ENCODE data around the gene TNRC6C. TPM values are rescaled to one million over a fixed set of nuclear protein-coding genes. Genes with fewer than 3 reads are reported as not detected.

TNRC6C gene
- total RNA-seq, 3 donors from 2014 or later (not counting 1 experiment from before 2014, with no cell fraction given), result 74.3 to 100 (median 76.3) TPM

DNA sequence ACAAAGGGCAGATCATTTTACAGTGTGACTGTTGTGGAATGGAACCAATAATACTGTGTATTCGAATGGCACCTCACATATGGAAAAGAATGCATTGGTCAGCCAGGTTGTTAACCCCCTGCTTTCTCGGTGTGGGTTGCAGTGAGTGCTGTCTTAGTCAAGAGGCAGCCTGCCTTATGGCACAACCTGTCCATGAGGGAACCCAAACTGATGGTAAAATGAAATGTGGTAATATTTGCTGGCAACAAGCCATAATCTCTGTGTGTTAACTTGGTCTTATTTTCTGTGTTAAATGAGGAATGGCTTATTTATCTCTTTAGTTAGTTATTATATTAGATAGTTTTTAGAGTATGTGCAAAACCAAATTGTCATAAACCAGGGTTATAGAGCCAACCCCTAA is 88.4 kb downstream of the TNRC6C start:
- H3K9me3 Mint-ChIP-seq, result no peaks in the 10 kb centered on the region
- Histone ChIP-seq H3K4me3 (ENCODE audit: low read length) (no peak overlapping the region), H3K27me3 (ENCODE audit: control insufficient read depth, insufficient read depth, low read length) (no peaks in the 10 kb centered on the region), H3K27ac (ENCODE audit: low read length) (no peak overlapping the region), H3K36me3 (ENCODE audit: control insufficient read depth, insufficient read depth, low read length) (peaks cover 39% of the 10 kb centered on the region), H3K9me3 (ENCODE audit: control insufficient read depth, insufficient read depth, low read length) (no peaks in the 10 kb centered on the region), H3K4me1 (ENCODE audit: control insufficient read depth, insufficient read depth, low read length) (no peaks in the 10 kb centered on the region)
- no peak overlapping the region for H3K27ac Mint-ChIP-seq
- H3K4me3 Mint-ChIP-seq, result no peak overlapping the region
- peaks cover 37 to 53% of the 10 kb centered on the region in 2 donors for H3K4me1 Mint-ChIP-seq
- ATAC-seq (no peak), DNase-seq (no peak)
- peaks cover 21% of the 10 kb centered on the region for H3K36me3 Mint-ChIP-seq
- WGBS (ENCODE audit: insufficient coverage), result 97% methylated on average over 2 of the region's 2 CpGs
- no peaks in the 10 kb centered on the region for H3K27me3 Mint-ChIP-seq (ENCODE audit: low read depth in 2 of 2)
- intact Hi-C loops (cut with micrococcal nuclease), result no loop called here
- no peak for TF ChIP-seq CTCF (IDR thresholded peaks at IDR 0.05)

DNA sequence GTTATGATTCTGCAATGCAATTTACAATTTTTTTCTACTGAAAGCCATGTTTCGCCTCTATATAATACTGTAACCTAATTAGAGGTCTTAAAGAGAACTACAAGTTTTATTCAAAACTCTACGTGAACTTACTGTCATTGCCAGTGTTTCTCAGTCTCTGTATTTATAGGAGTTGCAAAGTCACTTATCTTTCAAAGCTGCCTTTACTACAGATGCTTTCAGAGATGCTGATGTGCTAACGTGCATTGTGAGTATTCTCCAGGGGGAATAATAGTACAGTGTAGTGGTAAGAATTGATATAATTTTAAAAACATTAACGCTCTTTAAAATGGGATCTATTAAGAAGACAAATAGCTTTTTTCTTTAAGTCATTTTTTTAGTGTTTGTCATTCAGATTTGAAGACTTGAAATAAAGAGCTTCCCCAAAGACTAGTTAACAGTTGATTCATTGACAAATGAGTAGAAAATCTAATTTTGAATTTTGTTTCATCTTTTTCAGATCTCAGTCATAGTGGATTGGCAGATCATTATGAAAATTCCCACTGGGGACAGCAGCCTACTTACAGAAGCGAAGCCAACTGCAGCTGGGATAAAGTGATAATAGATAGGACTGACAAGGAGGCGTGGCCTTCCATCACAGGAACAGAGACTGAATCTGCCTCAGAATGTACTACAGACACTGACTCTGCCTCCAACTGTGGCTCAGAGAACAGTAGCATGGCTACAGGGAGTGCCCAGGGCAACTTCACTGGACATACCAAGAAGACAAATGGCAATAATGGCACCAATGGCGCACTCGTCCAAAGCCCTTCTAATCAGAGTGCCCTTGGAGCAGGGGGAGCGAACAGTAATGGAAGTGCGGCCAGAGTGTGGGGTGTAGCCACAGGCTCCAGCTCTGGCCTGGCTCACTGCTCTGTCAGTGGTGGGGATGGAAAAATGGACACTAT is 90.1 kb downstream of the TNRC6C start:
- ATAC-seq (no peak), DNase-seq (no peak)
- intact Hi-C loops (cut with micrococcal nuclease), result no loop called here
- peaks cover 21% of the 10 kb centered on the region for H3K36me3 Mint-ChIP-seq
- Histone ChIP-seq H3K27me3 (ENCODE audit: control insufficient read depth, insufficient read depth, low read length) (no peaks in the 10 kb centered on the region), H3K27ac (ENCODE audit: low read length) (no peak overlapping the region), H3K4me3 (ENCODE audit: low read length) (no peak overlapping the region), H3K36me3 (ENCODE audit: control insufficient read depth, insufficient read depth, low read length) (peaks cover 49% of the 10 kb centered on the region), H3K9me3 (ENCODE audit: control insufficient read depth, insufficient read depth, low read length) (no peaks in the 10 kb centered on the region), H3K4me1 (ENCODE audit: control insufficient read depth, insufficient read depth, low read length) (no peaks in the 10 kb centered on the region)
- TF ChIP-seq CTCF (IDR thresholded peaks at IDR 0.05), result no peak
- 98% methylated on average over 8 of the region's 10 CpGs for WGBS (ENCODE audit: insufficient coverage)
- no peak overlapping the region for H3K4me3 Mint-ChIP-seq
- peaks cover 30 to 44% of the 10 kb centered on the region in 2 donors for H3K4me1 Mint-ChIP-seq
- no peaks in the 10 kb centered on the region for H3K9me3 Mint-ChIP-seq
- no peak overlapping the region for H3K27ac Mint-ChIP-seq
- no peaks in the 10 kb centered on the region for H3K27me3 Mint-ChIP-seq (ENCODE audit: low read depth in 2 of 2)

GRCh38 chr17:78049609-78050008 is 91.1 kb downstream of the TNRC6C start:
- Mint-ChIP-seq H3K9me3 (no peaks in the 10 kb centered on the region), H3K27me3 (ENCODE audit: low read depth in 2 of 2) (no peaks in the 10 kb centered on the region), H3K27ac (peak overlapping the region in 1 of 2 donors; percentile 18), H3K4me3 (no peak overlapping the region), H3K4me1 (peaks cover 20 to 34% of the 10 kb centered on the region in 2 donors), H3K36me3 (peaks cover 21% of the 10 kb centered on the region)
- no peaks in the 10 kb centered on the region for H3K9me3 ChIP-seq (ENCODE audit: control insufficient read depth, insufficient read depth, low read length)
- H3K4me1 ChIP-seq (ENCODE audit: control insufficient read depth, insufficient read depth, low read length), result no peaks in the 10 kb centered on the region
- peaks cover 55% of the 10 kb centered on the region for H3K36me3 ChIP-seq (ENCODE audit: control insufficient read depth, insufficient read depth, low read length)
- ATAC-seq (no peak), DNase-seq (no peak)
- 100% methylated on average over 2 of the region's 2 CpGs for WGBS (ENCODE audit: insufficient coverage)
- H3K27ac ChIP-seq (ENCODE audit: low read length), result no peak overlapping the region
- intact Hi-C loops (cut with micrococcal nuclease), result no loop called here
- no peak overlapping the region for H3K4me3 ChIP-seq (ENCODE audit: low read length)
- H3K27me3 ChIP-seq (ENCODE audit: control insufficient read depth, insufficient read depth, low read length), result no peaks in the 10 kb centered on the region
- no peak for TF ChIP-seq CTCF (IDR thresholded peaks at IDR 0.05)
